ENCODE measurements around the gene COL25A1. TPM values are rescaled to one million over a fixed set of nuclear protein-coding genes. Genes with fewer than 3 reads are reported as not detected.

COL25A1 gene
- total RNA-seq, 1 donor from 2014 or later: 4.3 TPM

GRCh38 chr4:108774809-108775530, 527.5 kb downstream of the COL25A1 start:
- H3K27me3 ChIP-seq (ENCODE audit: control insufficient read depth, insufficient read depth, low read length): no peaks in the 10 kb centered on the region
- no peak for TF ChIP-seq CTCF (IDR thresholded peaks at IDR 0.05; ENCODE audit: insufficient read depth, low read length, poor library complexity, severe bottlenecking)
- no peak for DNase-seq (ENCODE audit: low read depth)
- no peaks in the 10 kb centered on the region for H3K36me3 ChIP-seq (ENCODE audit: control insufficient read depth, insufficient read depth, low read length)
- H3K4me3 ChIP-seq (ENCODE audit: low read depth, low read length): no peak overlapping the region

- no peak for DNase-seq (ENCODE audit: low read depth)
- no peak for TF ChIP-seq CTCF (IDR thresholded peaks at IDR 0.05; ENCODE audit: insufficient read depth, low read length, poor library complexity, severe bottlenecking)
- Histone ChIP-seq H3K36me3 (ENCODE audit: control insufficient read depth, insufficient read depth, low read length) (no peaks in the 10 kb centered on the region), H3K27me3 (ENCODE audit: control insufficient read depth, insufficient read depth, low read length) (no peaks in the 10 kb centered on the region), H3K4me3 (ENCODE audit: low read depth, low read length) (no peak overlapping the region)
Observed at GRCh38 chr4:108772402-108772801, 530.1 kb downstream of the COL25A1 start.

GRCh38 chr4:108766058-108766457, 536.4 kb downstream of the COL25A1 start:
- TF ChIP-seq CTCF (IDR thresholded peaks at IDR 0.05; ENCODE audit: insufficient read depth, low read length, poor library complexity, severe bottlenecking): no peak
- peaks cover 6% of the 10 kb centered on the region for H3K27me3 ChIP-seq (ENCODE audit: control insufficient read depth, insufficient read depth, low read length)
- no peak for DNase-seq (ENCODE audit: low read depth)
- no peaks in the 10 kb centered on the region for H3K36me3 ChIP-seq (ENCODE audit: control insufficient read depth, insufficient read depth, low read length)
- H3K4me3 ChIP-seq (ENCODE audit: low read depth, low read length): no peak overlapping the region

- Histone ChIP-seq H3K4me3 (ENCODE audit: low read depth, low read length) (no peak overlapping the region), H3K36me3 (ENCODE audit: control insufficient read depth, insufficient read depth, low read length) (no peaks in the 10 kb centered on the region), H3K27me3 (ENCODE audit: control insufficient read depth, insufficient read depth, low read length) (peaks cover 6% of the 10 kb centered on the region)
- DNase-seq (ENCODE audit: low read depth): no peak
- no peak for TF ChIP-seq CTCF (IDR thresholded peaks at IDR 0.05; ENCODE audit: insufficient read depth, low read length, poor library complexity, severe bottlenecking)
Observed at GRCh38 chr4:108763986-108764385, 538.5 kb downstream of the COL25A1 start.

- Histone ChIP-seq H3K27me3 (ENCODE audit: control insufficient read depth, insufficient read depth, low read length) (peaks cover 6% of the 10 kb centered on the region), H3K36me3 (ENCODE audit: control insufficient read depth, insufficient read depth, low read length) (no peaks in the 10 kb centered on the region), H3K4me3 (ENCODE audit: low read depth, low read length) (peak overlapping the region; percentile 46)
- no peak for TF ChIP-seq CTCF (IDR thresholded peaks at IDR 0.05; ENCODE audit: insufficient read depth, low read length, poor library complexity, severe bottlenecking)
- no peak for DNase-seq (ENCODE audit: low read depth)
Observed at GRCh38 chr4:108763226-108763593, 539.2 kb downstream of the COL25A1 start.
